KBM-7 (cell line): ENCODE results near the gene OGFOD2.

Source experiments
- DNase-seq: peaks from one replicate; pipeline ENCODE4 v3.0.0-alpha.2; 2015
- in situ Hi-C: fragments of 300-500 bp; cut with MboI; formaldehyde crosslinking; loops from 2 replicates; pipeline ENCODE4 v1.14.3; 2020; ENCODE audit warnings: low sequenced_read_pairs, low pct_unique_long_range_greater_than_20kb, mixed read lengths

The OGFOD2 gene

GRCh38 chr12:123021688-123022604 is 46.9 kb downstream of the OGFOD2 start:
- in situ Hi-C loops = no loop called here
- DNase-seq = no peak

DNA sequence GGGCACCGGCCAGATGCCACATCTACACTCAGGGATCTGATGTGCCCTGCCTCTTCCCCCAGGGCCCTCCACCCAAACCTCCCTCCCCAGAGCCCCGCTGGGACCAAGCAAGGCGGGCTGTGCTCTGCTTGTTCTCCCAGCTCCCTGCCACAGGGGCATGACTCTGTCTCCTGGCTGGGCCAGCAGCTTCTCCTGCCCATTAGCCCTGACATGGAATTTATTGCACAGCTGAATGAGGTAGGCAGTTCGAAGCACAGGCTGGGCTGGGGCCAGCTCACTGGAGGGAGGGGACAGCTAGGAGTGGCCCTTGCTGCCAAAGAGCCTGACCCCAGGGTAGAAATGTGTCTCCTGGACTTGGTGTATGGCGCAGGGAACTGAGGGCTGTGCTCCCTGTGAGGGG is 47.8 kb downstream of the OGFOD2 start:
- no peak for DNase-seq
- in situ Hi-C loops = no loop called here

GRCh38 chr12:123024819-123025391 is 49.9 kb downstream of the OGFOD2 start:
- DNase-seq = no peak
- in situ Hi-C loops = no loop called here

DNA sequence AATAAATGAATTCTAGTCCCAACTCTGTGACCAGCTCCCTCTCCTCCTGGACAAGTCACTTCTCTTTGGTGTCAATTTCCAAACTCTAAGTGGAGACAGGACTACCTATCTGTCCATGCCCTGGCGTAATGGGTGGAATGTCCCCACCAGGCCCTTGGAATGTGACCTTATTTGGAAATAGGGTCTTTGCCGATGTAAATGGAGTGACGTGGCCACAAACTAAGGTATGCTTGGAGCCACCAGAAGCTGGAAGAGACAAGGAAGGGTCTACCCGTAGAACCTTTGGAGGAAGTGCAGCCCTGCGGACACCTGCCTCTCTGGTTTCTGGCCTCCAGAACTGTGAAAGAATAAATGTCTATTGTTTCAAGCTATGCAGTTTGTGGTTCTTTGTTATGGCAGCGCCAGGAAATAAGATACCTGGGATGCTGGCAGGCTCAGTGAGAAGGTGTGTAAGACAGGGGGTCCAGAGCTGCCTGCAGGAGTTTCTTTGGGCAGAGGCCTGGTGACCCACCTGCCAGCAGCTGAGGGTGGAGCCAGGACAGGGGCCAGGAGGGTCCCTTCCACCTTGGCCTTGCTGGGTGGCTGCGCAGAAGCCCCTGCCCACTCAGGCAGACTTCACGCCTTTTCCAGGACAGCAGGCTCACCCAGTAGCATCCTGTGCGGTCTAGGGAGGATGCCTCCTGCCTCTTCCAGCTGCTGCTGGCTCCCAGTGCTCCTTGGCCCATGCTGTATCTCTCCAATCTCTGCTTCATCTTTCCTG is 51.2 kb downstream of the OGFOD2 start:
- in situ Hi-C loops = no loop called here
- no peak for DNase-seq

DNA sequence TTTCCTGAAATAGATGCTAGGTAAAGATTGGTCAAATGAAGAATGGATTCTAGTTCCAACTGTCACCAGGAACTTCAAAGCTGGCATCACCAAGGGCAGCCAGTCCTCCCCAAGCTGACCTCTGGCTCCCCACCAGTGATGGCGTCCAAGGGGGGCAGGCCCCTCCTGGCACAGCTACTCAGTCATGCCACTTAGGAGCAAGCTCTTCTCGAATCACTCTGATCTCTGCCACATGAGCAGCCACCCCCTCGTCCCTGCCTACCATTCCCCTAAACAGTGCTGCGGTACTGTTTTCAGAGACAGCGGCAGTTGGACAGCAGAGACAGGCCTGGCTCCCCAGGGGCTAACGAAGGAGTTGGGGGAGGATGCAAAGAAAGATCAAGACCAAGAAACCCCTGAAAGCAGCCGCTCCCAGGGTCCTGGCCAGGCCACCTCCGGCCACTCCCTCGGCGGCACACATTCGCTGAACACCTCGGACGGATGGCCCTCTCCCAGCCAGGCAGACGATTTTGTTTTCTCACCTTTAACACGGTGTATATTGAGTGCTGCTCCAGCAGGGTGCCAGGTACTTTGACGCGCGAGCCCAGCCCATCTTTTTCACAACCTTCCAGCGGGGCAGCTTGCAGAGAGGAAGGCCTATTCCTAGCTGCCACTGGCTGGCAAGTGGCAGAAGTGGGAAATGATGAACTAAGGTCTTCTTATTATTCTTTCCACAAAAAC is 52.8 kb downstream of the OGFOD2 start:
- in situ Hi-C loops = no loop called here
- DNase-seq = no peak

GRCh38 chr12:123028475-123028874 is 53.4 kb downstream of the OGFOD2 start:
- no peak for DNase-seq
- in situ Hi-C loops = no loop called here

- no peak for DNase-seq
- in situ Hi-C loops = no loop called here
These were observed 54.5 kb downstream of the OGFOD2 start for GRCh38 chr12:123029550-123029949.
